ENCODE data around the gene TRIM38. TPM values are rescaled to one million over a fixed set of nuclear protein-coding genes. Genes with fewer than 3 reads are reported as not detected.
"Not testable (repeated sequence)": the region's sequence is repeated elsewhere in the genome, so short reads cannot be mapped to it uniquely, and the experiment has no call there.

Gene TRIM38
- total RNA-seq, 1 donor = 13.8 TPM

DNA sequence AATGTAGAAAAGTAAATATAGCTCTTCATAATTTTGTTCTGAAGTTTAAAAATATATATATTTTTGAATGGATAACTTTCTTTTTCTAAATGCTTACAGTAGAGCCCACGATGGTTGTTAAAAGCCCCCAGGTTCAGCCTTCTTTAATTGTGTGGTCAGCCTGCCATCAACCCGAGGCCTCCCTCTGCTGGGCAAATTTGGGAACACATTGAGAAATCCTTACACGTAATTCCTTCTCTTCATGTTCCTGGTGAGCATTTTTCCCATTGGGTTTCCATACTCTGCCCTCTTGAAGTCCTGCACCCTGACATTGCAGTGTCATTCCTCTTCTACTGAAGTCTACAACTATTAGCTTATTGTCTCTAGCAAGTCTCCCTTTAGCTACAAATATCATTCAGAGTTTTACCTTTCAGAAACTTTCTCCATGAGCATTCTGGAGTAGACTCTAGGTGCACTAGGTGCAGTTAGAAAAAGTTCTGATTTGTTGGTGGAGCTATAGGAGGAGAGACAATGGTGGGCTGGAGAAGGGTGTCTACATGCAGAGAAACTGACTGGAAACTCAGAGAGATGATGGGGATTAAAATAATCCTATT, 40.6 kb downstream of the TRIM38 start:
- TF ChIP-seq, protein P1, sequence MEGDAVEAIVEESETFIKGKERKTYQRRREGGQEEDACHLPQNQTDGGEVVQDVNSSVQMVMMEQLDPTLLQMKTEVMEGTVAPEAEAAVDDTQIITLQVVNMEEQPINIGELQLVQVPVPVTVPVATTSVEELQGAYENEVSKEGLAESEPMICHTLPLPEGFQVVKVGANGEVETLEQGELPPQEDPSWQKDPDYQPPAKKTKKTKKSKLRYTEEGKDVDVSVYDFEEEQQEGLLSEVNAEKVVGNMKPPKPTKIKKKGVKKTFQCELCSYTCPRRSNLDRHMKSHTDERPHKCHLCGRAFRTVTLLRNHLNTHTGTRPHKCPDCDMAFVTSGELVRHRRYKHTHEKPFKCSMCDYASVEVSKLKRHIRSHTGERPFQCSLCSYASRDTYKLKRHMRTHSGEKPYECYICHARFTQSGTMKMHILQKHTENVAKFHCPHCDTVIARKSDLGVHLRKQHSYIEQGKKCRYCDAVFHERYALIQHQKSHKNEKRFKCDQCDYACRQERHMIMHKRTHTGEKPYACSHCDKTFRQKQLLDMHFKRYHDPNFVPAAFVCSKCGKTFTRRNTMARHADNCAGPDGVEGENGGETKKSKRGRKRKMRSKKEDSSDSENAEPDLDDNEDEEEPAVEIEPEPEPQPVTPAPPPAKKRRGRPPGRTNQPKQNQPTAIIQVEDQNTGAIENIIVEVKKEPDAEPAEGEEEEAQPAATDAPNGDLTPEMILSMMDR (IDR thresholded peaks at IDR 0.05; ENCODE audit: insufficient read depth, low read depth, low read length) = peak; percentile 86
- H3K4me3 ChIP-seq (ENCODE audit: low read depth, low read length) = no peak overlapping the region
- peak; percentile 67 for DNase-seq (ENCODE audit: low read depth)

DNA sequence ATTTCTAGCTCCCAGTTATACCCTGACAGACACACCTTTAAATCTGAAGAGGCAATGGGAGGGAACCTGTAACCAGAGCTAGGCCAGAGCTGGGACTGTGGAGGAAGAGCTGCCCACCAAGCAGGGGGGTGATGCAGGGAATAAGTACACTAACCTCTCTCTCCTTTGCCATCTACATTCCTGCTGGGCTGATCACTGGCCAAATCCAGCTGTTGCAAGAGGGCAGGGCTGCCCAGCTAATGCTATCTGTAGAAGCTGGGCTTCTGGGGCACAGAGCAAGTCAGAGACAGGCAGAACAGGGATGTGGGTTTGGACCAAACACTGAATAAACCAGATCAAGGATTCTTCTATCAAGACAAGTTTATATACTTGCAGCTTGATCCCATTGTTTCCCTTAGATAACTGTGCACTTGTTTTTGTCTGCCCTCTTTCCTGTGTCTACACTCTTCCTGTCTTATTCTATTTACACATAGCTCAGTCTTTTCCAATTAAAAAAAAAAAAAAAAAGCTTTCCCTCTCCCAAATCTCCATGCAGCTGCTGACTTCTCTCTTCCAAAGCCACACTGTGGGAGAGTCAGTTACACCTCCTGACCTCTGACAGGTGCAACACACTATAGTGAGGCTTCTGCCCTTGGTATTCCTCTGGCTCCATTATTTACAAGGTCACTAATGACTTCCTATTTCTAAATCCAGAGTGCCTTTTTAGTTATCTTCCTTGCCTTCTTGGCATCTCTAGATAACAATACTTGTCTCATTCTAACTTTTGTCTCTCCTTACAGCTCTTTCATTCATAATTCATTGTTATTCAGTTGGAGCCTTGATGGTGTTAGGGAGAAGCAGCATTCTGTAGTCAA, 43.7 kb downstream of the TRIM38 start:
- TF ChIP-seq, protein P1 (IDR thresholded peaks at IDR 0.05; ENCODE audit: insufficient read depth, low read depth, low read length) = no peak
- no peak overlapping the region for H3K4me3 ChIP-seq (ENCODE audit: low read depth, low read length)
- DNase-seq (ENCODE audit: low read depth) = no peak

DNA sequence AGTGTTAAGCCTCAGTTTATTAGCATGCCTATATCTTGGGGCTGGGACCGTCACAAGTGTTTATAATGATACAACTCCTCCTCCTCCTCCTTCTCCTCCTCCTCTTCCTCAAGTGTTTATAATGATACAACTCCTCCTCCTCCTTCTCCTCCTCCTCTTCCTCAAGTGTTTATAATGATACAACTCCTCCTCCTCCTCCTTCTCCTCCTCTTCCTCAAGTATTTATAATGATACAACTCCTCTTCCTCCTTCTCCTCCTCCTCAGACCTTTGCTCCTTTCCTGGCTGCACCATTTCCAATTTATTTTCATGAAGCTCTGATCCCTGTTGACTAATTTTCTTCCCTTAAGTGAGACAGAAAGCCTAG, 44.3 kb downstream of the TRIM38 start:
- DNase-seq (ENCODE audit: low read depth); H3K4me3 ChIP-seq (ENCODE audit: low read depth, low read length): not testable (repeated sequence)

DNA sequence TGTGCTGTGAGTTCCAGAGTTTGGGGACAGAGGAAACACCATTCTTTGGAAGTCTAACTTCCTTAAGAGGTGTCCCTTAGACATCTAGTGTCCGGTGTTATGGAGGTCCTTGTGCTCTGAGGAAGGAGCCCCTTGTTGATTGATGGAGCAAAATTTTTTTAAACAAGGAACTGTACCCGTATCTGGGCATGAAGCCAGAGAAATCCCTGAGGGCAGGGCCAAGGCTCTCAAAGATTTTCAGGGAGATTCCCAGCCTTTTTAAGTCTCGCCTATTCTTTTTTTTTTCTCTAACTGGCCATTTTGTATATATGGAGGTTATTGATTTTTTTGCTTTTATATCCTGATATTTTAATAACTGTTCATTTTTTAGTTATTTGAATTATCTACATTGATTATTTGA, 45.9 kb downstream of the TRIM38 start:
- no peak overlapping the region for H3K4me3 ChIP-seq (ENCODE audit: low read depth, low read length)
- no peak for DNase-seq (ENCODE audit: low read depth)
- TF ChIP-seq, protein P1 (IDR thresholded peaks at IDR 0.05; ENCODE audit: insufficient read depth, low read depth, low read length) = no peak

DNA sequence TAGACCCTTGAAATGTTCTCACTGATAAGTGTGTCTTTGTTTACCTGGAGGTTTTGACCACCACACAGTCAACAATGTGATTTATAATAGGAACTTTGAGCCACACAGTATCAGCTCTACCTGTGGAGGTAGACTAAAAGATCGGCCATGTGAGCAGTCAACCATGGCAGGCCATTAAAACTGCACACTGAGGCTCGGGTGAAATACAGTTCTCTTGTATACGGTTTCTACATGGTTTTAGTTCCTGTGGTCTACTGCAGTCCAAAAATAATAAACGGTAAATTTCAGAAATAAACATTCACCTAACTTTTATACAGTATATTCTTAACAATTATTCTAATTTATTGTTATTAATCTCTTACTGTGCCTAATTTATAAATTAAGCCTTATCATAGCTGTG, 47.2 kb downstream of the TRIM38 start:
- TF ChIP-seq, protein P1 (IDR thresholded peaks at IDR 0.05; ENCODE audit: insufficient read depth, low read depth, low read length) = no peak
- no peak overlapping the region for H3K4me3 ChIP-seq (ENCODE audit: low read depth, low read length)
- DNase-seq (ENCODE audit: low read depth) = no peak

DNA sequence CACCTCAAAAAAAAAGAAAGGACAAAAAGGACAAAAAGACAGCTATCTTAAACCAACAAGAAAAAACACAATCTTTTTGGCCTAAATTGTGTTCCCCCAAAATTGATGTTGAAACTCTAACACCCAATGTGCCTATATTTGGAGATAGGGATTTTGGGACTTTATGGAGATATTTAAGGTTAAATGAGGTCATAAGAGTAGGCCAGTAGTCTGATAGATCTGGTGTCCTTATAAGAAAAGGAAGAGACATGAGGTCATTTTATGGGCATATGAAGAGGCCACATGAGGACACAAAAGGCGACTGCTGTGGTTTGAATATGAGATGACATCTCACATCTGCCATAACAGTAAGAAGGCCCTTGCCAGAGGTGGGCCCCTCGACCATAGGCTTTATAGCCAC, 49.5 kb downstream of the TRIM38 start:
- DNase-seq (ENCODE audit: low read depth) = no peak
- TF ChIP-seq, protein P1 (IDR thresholded peaks at IDR 0.05; ENCODE audit: insufficient read depth, low read depth, low read length) = no peak
- no peak overlapping the region for H3K4me3 ChIP-seq (ENCODE audit: low read depth, low read length)

DNA sequence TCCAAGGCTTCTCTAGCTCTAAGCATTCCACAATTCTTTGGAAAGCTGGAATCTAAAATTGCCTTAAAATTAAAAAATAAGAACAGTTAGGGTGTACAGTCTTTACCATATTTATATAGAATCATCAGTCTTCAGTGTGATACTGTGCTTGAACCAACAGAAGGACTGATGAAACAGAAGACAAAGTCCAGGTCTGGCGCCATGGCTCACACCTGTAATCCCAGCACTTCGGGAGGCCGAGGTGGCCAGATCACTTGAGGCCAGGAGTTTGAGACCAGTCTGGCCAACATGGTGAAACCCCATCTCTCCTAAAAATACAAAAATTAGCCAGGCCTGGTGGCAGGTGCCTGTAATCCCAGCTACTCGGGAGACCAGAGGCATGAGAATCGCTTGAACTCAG, 51.8 kb downstream of the TRIM38 start:
- not testable (repeated sequence) for DNase-seq (ENCODE audit: low read depth); H3K4me3 ChIP-seq (ENCODE audit: low read depth, low read length)

Data from fibroblast of villous mesenchyme (primary cell).